C4-2B (cell line): ENCODE measurements around the gene PREX1.
"Not testable (repeated sequence)": the region's sequence is repeated elsewhere in the genome, so short reads cannot be mapped to it uniquely, and the experiment has no call there.

Experiments
- H3K27ac ChIP-seq: fragments of 450-650 bp; 2 replicates; pipeline ENCODE4 v1.5.1; 2017
- CTCF ChIP-seq: fragments of 450-650 bp; conservative IDR thresholded peaks from 2 replicates; pipeline ENCODE4 v1.5.1; 2017; ENCODE audit warnings: mild to moderate bottlenecking
- ZFX ChIP-seq: fragments of 450-650 bp; IDR thresholded peaks from 2 replicates; pipeline ENCODE4 v1.6.1; 2017

Gene PREX1

GRCh38 chr20:48601798-48602197, 226.0 kb downstream of the PREX1 start:
- H3K27ac ChIP-seq = no peak overlapping the region
- no peak for TF ChIP-seq CTCF

- no peak for TF ChIP-seq CTCF
- no peak for TF ChIP-seq ZFX
- no peak overlapping the region for H3K27ac ChIP-seq
These were observed 227.3 kb downstream of the PREX1 start for GRCh38 chr20:48600470-48600945.

- H3K27ac ChIP-seq = no peak overlapping the region
- TF ChIP-seq CTCF (no peak), ZFX (no peak)
These were observed 227.9 kb downstream of the PREX1 start for GRCh38 chr20:48599748-48600469.

- TF ChIP-seq CTCF (no peak), ZFX (no peak)
- H3K27ac ChIP-seq = no peak overlapping the region
These were observed 228.6 kb downstream of the PREX1 start for GRCh38 chr20:48599106-48599747.

GRCh38 chr20:48598303-48598941, 229.4 kb downstream of the PREX1 start:
- not testable (repeated sequence) for H3K27ac ChIP-seq

- TF ChIP-seq ZFX (no peak), CTCF (no peak)
These were observed 230.1 kb downstream of the PREX1 start for GRCh38 chr20:48597521-48598302.

GRCh38 chr20:48596334-48596898, 231.4 kb downstream of the PREX1 start:
- no peak for TF ChIP-seq ZFX
- no peak overlapping the region for H3K27ac ChIP-seq

More at GRCh38 chr20:48597521-48598302, 230.1 kb downstream of the PREX1 start:
- no peak overlapping the region for H3K27ac ChIP-seq
